ENCODE measurements around the gene GRIA4.

Gene GRIA4

GRCh38 chr11:105609341-105609781 is 512 bp upstream of the GRIA4 start:
- Histone ChIP-seq H3K4me1 (ENCODE audit: control insufficient read depth, low read length) (no peaks in the 10 kb centered on the region), H3K79me2 (ENCODE audit: control insufficient read depth, low read length) (no peaks in the 10 kb centered on the region), H3K36me3 (ENCODE audit: control insufficient read depth, low read length) (no peaks in the 10 kb centered on the region), H3K27ac (ENCODE audit: low read depth, low read length) (no peak overlapping the region), H3F3A (ENCODE audit: control insufficient read depth, insufficient read depth) (no peaks in the 10 kb centered on the region), H3K9me2 (replicated peaks; ENCODE audit: control insufficient read depth, low read length) (no peaks in the 10 kb centered on the region), H3K9me3 (ENCODE audit: control insufficient read depth, insufficient read depth, low read length) (no peaks in the 10 kb centered on the region; the same call in 1 of the 2 replicates), H3K4me2 (ENCODE audit: low read length) (no peak overlapping the region), H4K20me1 (ENCODE audit: control insufficient read depth, insufficient read depth, low read depth, low read length) (no peaks in the 10 kb centered on the region), H3K4me3 (ENCODE audit: low read length) (no peak overlapping the region), H3K27me3 (ENCODE audit: control insufficient read depth, low read length) (no peaks in the 10 kb centered on the region)
- TF ChIP-seq CTCF (IDR thresholded peaks at IDR 0.05; ENCODE audit: low read depth, low read length, poor library complexity, severe bottlenecking) (no peak), EZH2phosphoT487 (IDR thresholded peaks at IDR 0.05; ENCODE audit: borderline replicate concordance, low read length) (no peak)

- Histone ChIP-seq H3K9me2 (replicated peaks; ENCODE audit: control insufficient read depth, low read length) (no peaks in the 10 kb centered on the region), H3K4me3 (ENCODE audit: low read length) (no peak overlapping the region), H3K4me1 (ENCODE audit: control insufficient read depth, low read length) (no peaks in the 10 kb centered on the region), H4K20me1 (ENCODE audit: control insufficient read depth, insufficient read depth, low read depth, low read length) (no peaks in the 10 kb centered on the region), H3F3A (ENCODE audit: control insufficient read depth, insufficient read depth) (no peaks in the 10 kb centered on the region), H3K79me2 (ENCODE audit: control insufficient read depth, low read length) (no peaks in the 10 kb centered on the region), H3K4me2 (ENCODE audit: low read length) (no peak overlapping the region), H3K9me3 (ENCODE audit: control insufficient read depth, insufficient read depth, low read length) (no peaks in the 10 kb centered on the region; the same call in 1 of the 2 replicates), H3K27ac (ENCODE audit: low read depth, low read length) (no peak overlapping the region), H3K27me3 (ENCODE audit: control insufficient read depth, low read length) (no peaks in the 10 kb centered on the region), H3K36me3 (ENCODE audit: control insufficient read depth, low read length) (no peaks in the 10 kb centered on the region)
- TF ChIP-seq CTCF (IDR thresholded peaks at IDR 0.05; ENCODE audit: low read depth, low read length, poor library complexity, severe bottlenecking), result no peak
Observed at GRCh38 chr11:105610871-105611571, 1.1 kb downstream of the GRIA4 start.

- H3K27ac ChIP-seq (ENCODE audit: low read depth, low read length), result no peak overlapping the region
- H3K79me2 ChIP-seq (ENCODE audit: control insufficient read depth, low read length), result no peaks in the 10 kb centered on the region
- H3F3A ChIP-seq (ENCODE audit: control insufficient read depth, insufficient read depth), result no peaks in the 10 kb centered on the region
- no peaks in the 10 kb centered on the region for H4K20me1 ChIP-seq (ENCODE audit: control insufficient read depth, insufficient read depth, low read depth, low read length)
- H3K4me3 ChIP-seq (ENCODE audit: low read length), result no peak overlapping the region
- H3K9me3 ChIP-seq (ENCODE audit: control insufficient read depth, insufficient read depth, low read length), result no peaks in the 10 kb centered on the region; the same call in 1 of the 2 replicates
- no peaks in the 10 kb centered on the region for H3K36me3 ChIP-seq (ENCODE audit: control insufficient read depth, low read length)
- no peaks in the 10 kb centered on the region for H3K4me1 ChIP-seq (ENCODE audit: control insufficient read depth, low read length)
- no peak overlapping the region for H3K4me2 ChIP-seq (ENCODE audit: low read length)
- no peaks in the 10 kb centered on the region for H3K27me3 ChIP-seq (ENCODE audit: control insufficient read depth, low read length)
- TF ChIP-seq EZH2phosphoT487 (IDR thresholded peaks at IDR 0.05; ENCODE audit: borderline replicate concordance, low read length), result no peak
- H3K9me2 ChIP-seq (replicated peaks; ENCODE audit: control insufficient read depth, low read length), result no peaks in the 10 kb centered on the region
Observed at GRCh38 chr11:105611572-105612441, 1.9 kb downstream of the GRIA4 start.

GRCh38 chr11:105612771-105613170 is 2.9 kb downstream of the GRIA4 start:
- H3K4me1 ChIP-seq (ENCODE audit: control insufficient read depth, low read length), result no peaks in the 10 kb centered on the region
- no peaks in the 10 kb centered on the region for H3K36me3 ChIP-seq (ENCODE audit: control insufficient read depth, low read length)
- no peak overlapping the region for H3K4me3 ChIP-seq (ENCODE audit: low read length)
- H3K9me3 ChIP-seq (ENCODE audit: control insufficient read depth, insufficient read depth, low read length), result no peaks in the 10 kb centered on the region; the same call in 1 of the 2 replicates
- no peak overlapping the region for H3K27ac ChIP-seq (ENCODE audit: low read depth, low read length)
- H3F3A ChIP-seq (ENCODE audit: control insufficient read depth, insufficient read depth), result no peaks in the 10 kb centered on the region
- H3K27me3 ChIP-seq (ENCODE audit: control insufficient read depth, low read length), result no peaks in the 10 kb centered on the region
- no peak overlapping the region for H3K4me2 ChIP-seq (ENCODE audit: low read length)
- no peak for TF ChIP-seq EZH2phosphoT487 (IDR thresholded peaks at IDR 0.05; ENCODE audit: borderline replicate concordance, low read length)
- no peak for TF ChIP-seq CTCF (IDR thresholded peaks at IDR 0.05; ENCODE audit: low read depth, low read length, poor library complexity, severe bottlenecking)
- no peaks in the 10 kb centered on the region for H3K79me2 ChIP-seq (ENCODE audit: control insufficient read depth, low read length)
- no peaks in the 10 kb centered on the region for H4K20me1 ChIP-seq (ENCODE audit: control insufficient read depth, insufficient read depth, low read depth, low read length)
- H3K9me2 ChIP-seq (replicated peaks; ENCODE audit: control insufficient read depth, low read length), result no peaks in the 10 kb centered on the region
